B cell (primary cell): ENCODE results near the gene POLK. TPM values are rescaled to one million over a fixed set of nuclear protein-coding genes. Genes with fewer than 3 reads are reported as not detected.

Experiments used
- ATAC-seq: fragments of 200-7000 bp; cut with Tn5 transposase; one replicate; pipeline ENCODE4 v1.10.0; 2021; ENCODE audit warnings: low read depth, mild to moderate bottlenecking, moderate number of reproducible peaks, moderate library complexity
- CTCF ChIA-PET: fragments of 350-600 bp; sonication (Branson Sonifier 250); formaldehyde crosslinking; loops from one replicate; lab custom pipeline; 2021; ENCODE audit warnings: antibody characterized with exemption, inconsistent platforms; lab: Charles Lee
- POLR2A ChIA-PET: fragments of 350-600 bp; sonication (Branson Sonifier 250); formaldehyde crosslinking; loops from one replicate; lab custom pipeline; 2021; ENCODE audit warnings: antibody characterized with exemption; lab: Charles Lee
- DNase-seq: peaks from one replicate; pipeline ENCODE4 v3.0.0; 2013
- H2AFZ ChIP-seq: 2 replicates; pipeline ENCODE4 v1.6.1; 2012; ENCODE audit warnings: mild to moderate bottlenecking, low read depth, low read length; ENCODE audit not compliant: insufficient read depth, poor library complexity, severe bottlenecking
- H3K27ac ChIP-seq, 2 donors: 1 replicate in 1 of 2; 2 replicates in 1 of 2; pipeline ENCODE4 v1.5.1; 2012 to 2013; ENCODE audit warnings: low read length in 2 of 2, mild to moderate bottlenecking in 2 of 2, moderate library complexity in 1 of 2
- H3K27me3 ChIP-seq, 4 experiments: fragments of 200-600 bp in 1 of 4; sonication (generic) in 1 of 4; replicated peaks in 1 of 4; 1 replicate in 2 of 4; 2 replicates in 2 of 4; pipeline versions ENCODE4 v1.6.1 to v1.7.0; 2013 to 2016; ENCODE audit warnings: low read length in 3 of 4, mild to moderate bottlenecking in 2 of 4, mixed read lengths in 1 of 4, moderate library complexity in 1 of 4; ENCODE audit not compliant: insufficient read depth in 4 of 4, control insufficient read depth in 3 of 4; ENCODE audit errors: control extremely low read depth in 1 of 4
- H3K36me3 ChIP-seq, 2 experiments: replicated peaks in 1 of 2; 1 replicate in 1 of 2; 2 replicates in 1 of 2; pipeline versions ENCODE4 v1.6.1 to v1.7.1; 2013; ENCODE audit warnings: low read length in 1 of 2; ENCODE audit not compliant: insufficient read depth in 2 of 2, control insufficient read depth in 1 of 2; ENCODE audit errors: control extremely low read depth in 1 of 2, extremely low read depth in 1 of 2
- H3K4me1 ChIP-seq, 2 donors: fragments of 200-600 bp in 1 of 2; sonication (generic) in 1 of 2; 1 replicate in 1 of 2; 2 replicates in 1 of 2; pipeline versions ENCODE4 v1.5.1 to v1.6.1; 2013 to 2017; ENCODE audit warnings: low read length in 2 of 2; ENCODE audit not compliant: control insufficient read depth in 2 of 2, insufficient read depth in 2 of 2
- H3K4me2 ChIP-seq: replicated peaks from 2 replicates; pipeline ENCODE3; 2012; ENCODE audit warnings: mild to moderate bottlenecking, low read depth, low read length; ENCODE audit not compliant: poor library complexity, severe bottlenecking
- H3K4me3 ChIP-seq, 5 experiments: fragments of 200-600 bp in 1 of 5; sonication (generic) in 1 of 5; 1 replicate in 3 of 5; 2 replicates in 2 of 5; pipeline versions ENCODE4 v1.5.1 to v1.7.0; 2011 to 2016; ENCODE audit warnings: low read length in 4 of 5, mild to moderate bottlenecking in 4 of 5, low read depth in 2 of 5, control low read depth in 1 of 5, moderate library complexity in 1 of 5; ENCODE audit not compliant: insufficient read depth in 1 of 5; ENCODE audit errors: control extremely low read depth in 1 of 5, extremely low read depth in 1 of 5
- H3K79me2 ChIP-seq: fragments of 200-600 bp; sonication (generic); one replicate; pipeline ENCODE4 v1.6.0; 2016; ENCODE audit warnings: low read length; ENCODE audit not compliant: control insufficient read depth, insufficient read depth
- H3K9ac ChIP-seq: fragments of 200-600 bp; sonication (generic); 2 replicates; pipeline ENCODE4 v1.6.1; 2017; ENCODE audit warnings: mild to moderate bottlenecking, low read length, moderate library complexity
- H3K9me3 ChIP-seq, 3 donors: one replicate each; pipeline versions ENCODE4 v1.6.1 to v1.7.1; 2013; ENCODE audit warnings: low read length in 2 of 3; ENCODE audit not compliant: control insufficient read depth in 2 of 3, insufficient read depth in 1 of 3; ENCODE audit errors: control extremely low read depth in 1 of 3
- H4K20me1 ChIP-seq: 2 replicates; pipeline ENCODE4 v1.6.0; 2012; ENCODE audit warnings: mild to moderate bottlenecking, low read length; ENCODE audit not compliant: insufficient read depth, control insufficient read depth, poor library complexity, severe bottlenecking
- H3K27ac Mint-ChIP-seq: one replicate; pipeline ENCODE4 v1.8.0; 2021; ENCODE audit warnings: mixed read lengths
- H3K27me3 Mint-ChIP-seq: one replicate; pipeline ENCODE4 v1.8.0; 2021; ENCODE audit warnings: mixed read lengths
- H3K4me1 Mint-ChIP-seq: one replicate; pipeline ENCODE4 v1.8.0; 2021; ENCODE audit warnings: mixed read lengths
- H3K4me3 Mint-ChIP-seq: one replicate; pipeline ENCODE4 v1.8.0; 2021; ENCODE audit warnings: mixed read lengths
- H3K9me3 Mint-ChIP-seq: one replicate; pipeline ENCODE4 v1.8.0; 2022; ENCODE audit warnings: mixed read lengths; ENCODE audit not compliant: insufficient read depth
- EZH2 ChIP-seq: IDR thresholded peaks from 2 replicates; pipeline ENCODE4 v1.6.1; 2012; ENCODE audit warnings: borderline replicate concordance, low read depth, mild to moderate bottlenecking, moderate library complexity, low read length; ENCODE audit not compliant: insufficient read depth, poor library complexity, severe bottlenecking
- WGBS: methylation state at CpG from one replicate; pipeline ENCODE4 v1.1.5; 2013; ENCODE audit warnings: missing lambda C conversion rate; ENCODE audit not compliant: insufficient coverage; 5-methylcytosine and 5-hydroxymethylcytosine counted together
- intact Hi-C: fragments of 100-400 bp; cut with micrococcal nuclease; formaldehyde crosslinking; loops from one replicate; pipeline ENCODE4 v1.10.0; 2022
- polyA plus RNA-seq: library from polyadenylated mRNA; depleted of rRNA; stranded (reverse); fragments of >200 nt; gene quantifications from 2 replicates; pipeline ENCODE4 v1.2.3, GENCODE V29; 2012
- total RNA-seq, 2 donors: library from RNA; stranded (reverse); fragments of 120-200 nt in 1 of 2; gene quantifications; 1 replicate in 1 of 2; 2 replicates in 1 of 2; pipeline versions ENCODE4 v1.2.3 to v1.2.4, GENCODE V29; 2013 to 2022
- TF ChIP-seq, protein P1 (sequence below): fragments of 200-600 bp; IDR thresholded peaks from one replicate; pipeline ENCODE4 v1.8.0; 2022; ENCODE audit warnings: antibody characterized with exemption, mild to moderate bottlenecking

The POLK gene
- total and polyA plus RNA-seq, 2 donors (not counting 1 experiment from before 2014, with no cell fraction given), result 13.8 to 41.6 TPM

DNA sequence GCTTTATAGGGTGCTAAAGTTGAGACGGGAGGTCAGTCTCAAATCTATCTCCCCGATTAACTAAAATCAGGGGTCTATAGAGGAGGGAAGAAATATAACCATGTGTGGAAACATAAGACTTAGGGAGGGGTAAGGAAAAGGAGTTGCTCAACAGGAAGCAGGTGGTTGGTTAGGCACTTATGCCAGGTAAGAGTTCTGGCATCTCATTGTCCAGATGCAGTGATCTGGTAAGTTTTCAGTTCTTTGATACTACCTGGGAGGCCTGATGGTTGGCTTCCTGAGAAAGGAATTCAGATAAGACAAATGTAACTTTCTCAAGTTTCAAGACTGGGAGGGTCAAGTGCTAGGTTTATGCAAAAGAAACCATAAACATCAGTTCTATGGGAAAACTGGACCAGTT is 48.0 kb upstream of the POLK start:
- TF ChIP-seq, protein P1, sequence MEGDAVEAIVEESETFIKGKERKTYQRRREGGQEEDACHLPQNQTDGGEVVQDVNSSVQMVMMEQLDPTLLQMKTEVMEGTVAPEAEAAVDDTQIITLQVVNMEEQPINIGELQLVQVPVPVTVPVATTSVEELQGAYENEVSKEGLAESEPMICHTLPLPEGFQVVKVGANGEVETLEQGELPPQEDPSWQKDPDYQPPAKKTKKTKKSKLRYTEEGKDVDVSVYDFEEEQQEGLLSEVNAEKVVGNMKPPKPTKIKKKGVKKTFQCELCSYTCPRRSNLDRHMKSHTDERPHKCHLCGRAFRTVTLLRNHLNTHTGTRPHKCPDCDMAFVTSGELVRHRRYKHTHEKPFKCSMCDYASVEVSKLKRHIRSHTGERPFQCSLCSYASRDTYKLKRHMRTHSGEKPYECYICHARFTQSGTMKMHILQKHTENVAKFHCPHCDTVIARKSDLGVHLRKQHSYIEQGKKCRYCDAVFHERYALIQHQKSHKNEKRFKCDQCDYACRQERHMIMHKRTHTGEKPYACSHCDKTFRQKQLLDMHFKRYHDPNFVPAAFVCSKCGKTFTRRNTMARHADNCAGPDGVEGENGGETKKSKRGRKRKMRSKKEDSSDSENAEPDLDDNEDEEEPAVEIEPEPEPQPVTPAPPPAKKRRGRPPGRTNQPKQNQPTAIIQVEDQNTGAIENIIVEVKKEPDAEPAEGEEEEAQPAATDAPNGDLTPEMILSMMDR, result no peak
- no peak for TF ChIP-seq EZH2
- Mint-ChIP-seq H3K4me3 (no peak overlapping the region), H3K27me3 (no peaks in the 10 kb centered on the region), H3K4me1 (peaks cover 60% of the 10 kb centered on the region), H3K27ac (no peak overlapping the region), H3K9me3 (peaks cover 8% of the 10 kb centered on the region)
- intact Hi-C loops, result no loop called here
- DNase-seq, result no peak
- Histone ChIP-seq H2AFZ (no peak overlapping the region), H3K36me3 (peaks cover 4 to 13% of the 10 kb centered on the region in 2 experiments), H3K9ac (no peak overlapping the region), H3K9me3 (peaks cover 8 to 10% (median 9%) of the 10 kb centered on the region in 3 donors), H3K27ac (no peak overlapping the region), H3K27me3 (no peaks in the 10 kb centered on the region), H3K4me2 (no peak overlapping the region), H3K4me1 (peaks cover 10% of the 10 kb centered on the region in 2 donors), H4K20me1 (peaks cover 43% of the 10 kb centered on the region), H3K4me3 (no peak overlapping the region), H3K79me2 (peaks cover 71% of the 10 kb centered on the region)
- CTCF ChIA-PET, result no interaction called here
- 100% methylated on average over 2 of the region's 2 CpGs for WGBS
- no peak for ATAC-seq
- POLR2A ChIA-PET, result no interaction called here

DNA sequence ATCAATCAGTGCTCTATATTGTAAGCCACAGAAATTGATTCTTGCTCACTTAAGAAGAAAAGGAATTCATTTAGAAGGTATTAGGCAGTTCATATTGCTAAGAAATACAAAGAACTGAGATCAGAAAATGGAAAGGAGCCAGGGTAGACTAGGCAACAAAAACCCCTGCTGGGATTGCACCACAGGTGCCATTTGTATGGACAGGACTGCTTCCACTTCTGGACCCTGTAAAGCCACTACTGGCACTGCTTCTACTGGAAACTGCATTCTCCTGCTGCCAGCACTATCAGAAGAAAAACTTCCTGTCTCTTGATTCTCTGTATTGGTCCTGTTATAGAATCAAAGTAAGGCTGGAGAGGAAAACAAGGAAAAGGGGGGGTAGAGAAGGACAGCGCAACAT is 46.2 kb upstream of the POLK start:
- H3K79me2 ChIP-seq, result peaks cover 72% of the 10 kb centered on the region
- Mint-ChIP-seq H3K27ac (no peak overlapping the region), H3K27me3 (no peaks in the 10 kb centered on the region), H3K4me1 (peaks cover 53% of the 10 kb centered on the region), H3K9me3 (peaks cover 18% of the 10 kb centered on the region), H3K4me3 (no peak overlapping the region)
- no CpG with 5 or more reads among the region's 1 CpG for WGBS
- H3K4me1 ChIP-seq, result peaks cover 9% of the 10 kb centered on the region in 2 donors
- no peak overlapping the region for H3K4me3 ChIP-seq
- no peaks in the 10 kb centered on the region for H3K27me3 ChIP-seq
- no peak overlapping the region for H2AFZ ChIP-seq
- CTCF ChIA-PET, result no interaction called here
- H4K20me1 ChIP-seq, result peaks cover 40% of the 10 kb centered on the region
- intact Hi-C loops, result no loop called here
- H3K36me3 ChIP-seq, result peaks cover 6 to 12% of the 10 kb centered on the region in 2 experiments
- no peak overlapping the region for H3K4me2 ChIP-seq
- H3K9ac ChIP-seq, result no peak overlapping the region
- no peak for ATAC-seq
- POLR2A ChIA-PET, result no interaction called here
- peaks cover 11 to 25% (median 16%) of the 10 kb centered on the region in 3 donors for H3K9me3 ChIP-seq
- no peak for DNase-seq
- no peak overlapping the region for H3K27ac ChIP-seq
- TF ChIP-seq, protein P1, result no peak
- no peak for TF ChIP-seq EZH2
